Measurements from ENCODE around the gene CDH23.

- TF ChIP-seq, protein P1, sequence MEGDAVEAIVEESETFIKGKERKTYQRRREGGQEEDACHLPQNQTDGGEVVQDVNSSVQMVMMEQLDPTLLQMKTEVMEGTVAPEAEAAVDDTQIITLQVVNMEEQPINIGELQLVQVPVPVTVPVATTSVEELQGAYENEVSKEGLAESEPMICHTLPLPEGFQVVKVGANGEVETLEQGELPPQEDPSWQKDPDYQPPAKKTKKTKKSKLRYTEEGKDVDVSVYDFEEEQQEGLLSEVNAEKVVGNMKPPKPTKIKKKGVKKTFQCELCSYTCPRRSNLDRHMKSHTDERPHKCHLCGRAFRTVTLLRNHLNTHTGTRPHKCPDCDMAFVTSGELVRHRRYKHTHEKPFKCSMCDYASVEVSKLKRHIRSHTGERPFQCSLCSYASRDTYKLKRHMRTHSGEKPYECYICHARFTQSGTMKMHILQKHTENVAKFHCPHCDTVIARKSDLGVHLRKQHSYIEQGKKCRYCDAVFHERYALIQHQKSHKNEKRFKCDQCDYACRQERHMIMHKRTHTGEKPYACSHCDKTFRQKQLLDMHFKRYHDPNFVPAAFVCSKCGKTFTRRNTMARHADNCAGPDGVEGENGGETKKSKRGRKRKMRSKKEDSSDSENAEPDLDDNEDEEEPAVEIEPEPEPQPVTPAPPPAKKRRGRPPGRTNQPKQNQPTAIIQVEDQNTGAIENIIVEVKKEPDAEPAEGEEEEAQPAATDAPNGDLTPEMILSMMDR (conservative IDR thresholded peaks at IDR 0.05; ENCODE audit: low read length) = peak; percentile 91
- TF ChIP-seq EZH2phosphoT487 (IDR thresholded peaks at IDR 0.05; ENCODE audit: borderline replicate concordance) = no peak
Measured at GRCh38 chr10:71608819-71609768, 212.4 kb downstream of the CDH23 start.

Data from Loucy (cell line).